NK-92 treated with Interleukin-12 subunit alpha and Interleukin-12 subunit beta, amount 100 ng/mL, for 24 hours (cell line): ENCODE data around the gene KIF27.
"Not testable (repeated sequence)": the region's sequence is repeated elsewhere in the genome, so short reads cannot be mapped to it uniquely, and the experiment has no call there.

Experiments used
- DNase-seq: peaks from one replicate; lab custom pipeline; 2025; lab: John Stamatoyannopoulos, UW

KIF27 gene, protein sequence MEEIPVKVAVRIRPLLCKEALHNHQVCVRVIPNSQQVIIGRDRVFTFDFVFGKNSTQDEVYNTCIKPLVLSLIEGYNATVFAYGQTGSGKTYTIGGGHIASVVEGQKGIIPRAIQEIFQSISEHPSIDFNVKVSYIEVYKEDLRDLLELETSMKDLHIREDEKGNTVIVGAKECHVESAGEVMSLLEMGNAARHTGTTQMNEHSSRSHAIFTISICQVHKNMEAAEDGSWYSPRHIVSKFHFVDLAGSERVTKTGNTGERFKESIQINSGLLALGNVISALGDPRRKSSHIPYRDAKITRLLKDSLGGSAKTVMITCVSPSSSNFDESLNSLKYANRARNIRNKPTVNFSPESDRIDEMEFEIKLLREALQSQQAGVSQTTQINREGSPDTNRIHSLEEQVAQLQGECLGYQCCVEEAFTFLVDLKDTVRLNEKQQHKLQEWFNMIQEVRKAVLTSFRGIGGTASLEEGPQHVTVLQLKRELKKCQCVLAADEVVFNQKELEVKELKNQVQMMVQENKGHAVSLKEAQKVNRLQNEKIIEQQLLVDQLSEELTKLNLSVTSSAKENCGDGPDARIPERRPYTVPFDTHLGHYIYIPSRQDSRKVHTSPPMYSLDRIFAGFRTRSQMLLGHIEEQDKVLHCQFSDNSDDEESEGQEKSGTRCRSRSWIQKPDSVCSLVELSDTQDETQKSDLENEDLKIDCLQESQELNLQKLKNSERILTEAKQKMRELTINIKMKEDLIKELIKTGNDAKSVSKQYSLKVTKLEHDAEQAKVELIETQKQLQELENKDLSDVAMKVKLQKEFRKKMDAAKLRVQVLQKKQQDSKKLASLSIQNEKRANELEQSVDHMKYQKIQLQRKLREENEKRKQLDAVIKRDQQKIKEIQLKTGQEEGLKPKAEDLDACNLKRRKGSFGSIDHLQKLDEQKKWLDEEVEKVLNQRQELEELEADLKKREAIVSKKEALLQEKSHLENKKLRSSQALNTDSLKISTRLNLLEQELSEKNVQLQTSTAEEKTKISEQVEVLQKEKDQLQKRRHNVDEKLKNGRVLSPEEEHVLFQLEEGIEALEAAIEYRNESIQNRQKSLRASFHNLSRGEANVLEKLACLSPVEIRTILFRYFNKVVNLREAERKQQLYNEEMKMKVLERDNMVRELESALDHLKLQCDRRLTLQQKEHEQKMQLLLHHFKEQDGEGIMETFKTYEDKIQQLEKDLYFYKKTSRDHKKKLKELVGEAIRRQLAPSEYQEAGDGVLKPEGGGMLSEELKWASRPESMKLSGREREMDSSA (N-terminal part only)

GRCh38 chr9:83920927-83921707, at the start of gene KIF27:
Gene KIF27, minus strand, starts transcription at chr9:83921432. Its CDS starts 5,841 bp downstream, at chr9:83915591.
- DNase-seq, result peak; percentile 92

GRCh38 chr9:83969602-83970001, 48.4 kb upstream of the KIF27 start:
- DNase-seq, result no peak

GRCh38 chr9:83967073-83967472, 45.8 kb upstream of the KIF27 start:
- no peak for DNase-seq

DNA sequence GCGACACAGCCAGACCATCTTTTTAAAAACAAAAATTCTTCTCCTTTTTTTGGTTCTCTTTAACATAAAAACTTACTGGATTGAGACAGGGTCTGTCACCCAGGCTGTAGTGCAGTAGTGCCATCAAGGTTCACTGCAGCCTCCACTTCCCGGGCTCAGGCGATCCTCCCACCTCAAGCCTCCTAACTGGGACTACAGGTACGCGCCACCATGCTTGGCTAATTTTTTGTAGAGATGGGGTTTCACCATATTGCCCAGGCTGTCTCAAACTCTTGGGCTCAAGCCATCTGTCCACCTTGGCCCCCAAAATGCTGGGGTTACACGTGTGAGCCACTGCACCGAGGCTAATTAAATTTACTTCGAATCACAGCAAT, 45.0 kb upstream of the KIF27 start:
- no peak for DNase-seq

DNA sequence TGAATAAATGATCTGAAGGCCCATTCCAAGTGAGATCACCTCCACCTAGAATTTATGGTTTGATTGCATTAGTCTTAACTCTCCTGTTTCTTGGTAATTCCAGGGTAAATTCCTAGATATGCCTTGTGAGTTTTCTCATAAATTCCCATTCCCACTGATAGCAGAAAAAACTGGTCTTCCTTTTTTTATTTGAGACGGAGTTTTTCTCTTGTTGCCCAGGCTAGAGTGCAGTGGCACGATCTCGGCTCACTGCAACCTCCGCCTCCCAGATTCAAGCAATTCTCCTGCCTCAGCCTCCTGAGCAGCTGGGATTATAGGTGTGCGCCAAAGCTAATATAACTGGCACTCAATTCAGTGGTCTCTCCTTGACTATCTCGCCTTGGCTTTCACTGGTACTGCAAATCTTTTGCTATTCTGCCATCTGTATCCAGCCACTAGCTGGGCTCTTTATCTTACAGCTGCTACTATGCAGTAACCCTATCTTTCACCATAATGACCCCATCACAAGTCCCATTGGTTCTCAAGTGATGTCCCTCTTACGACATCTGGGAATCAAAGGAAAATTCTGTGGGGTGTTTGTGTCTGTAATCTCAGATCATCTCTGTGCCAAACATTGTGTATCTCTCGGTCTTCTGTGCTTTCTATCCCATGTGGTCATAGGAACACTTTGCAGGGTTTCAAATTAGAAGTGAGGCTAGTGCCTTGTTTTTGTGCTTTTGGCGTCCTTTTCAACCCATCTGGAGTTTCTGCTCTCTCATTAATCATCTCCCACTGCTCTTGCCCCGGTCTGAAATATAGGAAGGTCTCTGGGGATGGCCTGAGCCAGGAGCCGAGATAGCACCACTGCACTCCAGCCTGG, 44.3 kb upstream of the KIF27 start:
- no peak for DNase-seq

- no peak for DNase-seq
These were observed 43.7 kb upstream of the KIF27 start for GRCh38 chr9:83964973-83965349.

- no peak for DNase-seq
These were observed 40.9 kb upstream of the KIF27 start for GRCh38 chr9:83962165-83962564.

- DNase-seq, result no peak
These were observed 39.8 kb upstream of the KIF27 start for GRCh38 chr9:83960991-83961390.

GRCh38 chr9:83959061-83959460, 37.8 kb upstream of the KIF27 start:
- DNase-seq, result no peak

GRCh38 chr9:83957248-83957513, 35.9 kb upstream of the KIF27 start:
- DNase-seq, result no peak

- DNase-seq, result peak; percentile 62
These were observed 35.4 kb upstream of the KIF27 start for GRCh38 chr9:83956436-83957247.

GRCh38 chr9:83956086-83956435, 34.8 kb upstream of the KIF27 start:
- DNase-seq, result peak; percentile 46

- DNase-seq, result not testable (repeated sequence)
These were observed 26.9 kb upstream of the KIF27 start for GRCh38 chr9:83948096-83948495.

- DNase-seq, result no peak
These were observed 19.5 kb upstream of the KIF27 start for GRCh38 chr9:83940590-83941303.

DNA sequence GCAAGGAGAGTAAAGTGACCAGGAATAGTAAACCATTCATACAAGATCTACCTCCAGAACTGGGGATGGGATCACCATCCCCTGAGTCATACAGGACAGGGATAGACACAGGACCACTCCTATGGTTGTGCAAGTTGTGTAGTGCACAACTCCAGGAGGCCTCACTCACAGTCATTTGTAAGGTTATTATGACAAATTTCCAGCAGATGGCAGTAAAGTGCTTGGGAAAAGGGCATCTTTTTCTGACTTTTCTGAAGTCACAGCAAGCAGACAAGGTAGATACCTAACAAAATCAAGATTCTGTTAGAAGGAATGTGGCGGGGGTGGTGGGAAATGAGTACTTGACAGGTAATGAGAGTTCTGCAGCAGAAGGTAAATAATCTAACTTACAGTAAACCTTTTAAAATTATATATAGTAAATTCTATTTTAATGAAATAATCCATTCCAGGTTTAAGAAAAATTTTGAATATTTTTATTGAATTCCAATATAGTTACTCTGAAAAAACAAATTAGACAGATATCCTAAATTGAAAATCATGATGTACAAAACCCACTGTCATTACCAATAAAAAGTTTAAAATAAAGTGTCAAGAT, 16.7 kb upstream of the KIF27 start:
- no peak for DNase-seq

DNA sequence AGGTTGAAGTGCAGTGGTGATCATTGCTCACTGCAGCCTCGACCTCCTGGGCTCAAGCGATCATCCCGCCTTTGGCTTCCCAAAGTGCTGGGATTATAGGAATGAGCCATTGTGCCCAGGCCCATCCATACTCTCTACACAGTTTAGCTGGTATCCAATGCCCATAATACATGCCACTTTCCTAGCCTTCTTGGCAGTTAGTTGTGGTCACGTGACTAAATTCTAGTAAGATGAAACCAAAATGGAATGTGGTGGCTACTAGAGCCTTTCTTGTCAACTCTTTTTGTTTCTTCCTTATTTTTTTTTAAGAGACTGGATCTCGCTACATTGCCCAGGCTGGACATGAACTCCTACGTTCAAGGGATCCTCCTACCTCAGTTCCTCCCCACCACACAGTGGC, 15.3 kb upstream of the KIF27 start:
- no peak for DNase-seq

DNA sequence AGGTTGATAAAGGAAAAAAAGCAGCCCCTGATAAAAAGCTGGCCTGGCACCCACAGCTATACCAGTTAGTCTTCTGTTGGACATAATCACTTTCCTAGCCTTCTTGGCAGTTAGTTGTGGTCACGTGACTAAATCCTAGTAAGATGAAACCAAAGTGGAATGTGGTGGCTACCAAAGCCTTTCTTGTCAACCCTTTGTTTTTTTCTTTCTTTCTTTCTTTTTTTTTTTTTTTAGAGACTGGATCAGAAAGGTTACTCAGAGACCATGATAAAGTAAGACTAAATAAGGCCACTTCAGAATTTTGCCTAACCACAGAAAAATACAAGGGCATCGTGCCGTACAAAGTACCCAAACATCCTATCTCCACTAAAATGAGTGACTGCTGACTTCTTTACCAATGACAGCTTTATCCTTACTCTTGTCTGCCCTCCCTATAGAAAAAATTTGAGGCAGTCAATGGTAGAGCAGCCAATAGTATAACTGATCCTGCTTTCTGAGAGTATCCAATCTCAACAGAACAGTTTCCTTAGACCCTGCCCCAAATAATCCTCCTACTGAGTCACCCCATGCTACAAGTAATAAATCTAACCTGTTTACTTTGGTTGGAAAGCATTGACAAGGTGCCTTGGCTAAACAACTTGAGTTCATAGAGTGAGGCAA, 14.2 kb upstream of the KIF27 start:
- DNase-seq, result no peak

DNA sequence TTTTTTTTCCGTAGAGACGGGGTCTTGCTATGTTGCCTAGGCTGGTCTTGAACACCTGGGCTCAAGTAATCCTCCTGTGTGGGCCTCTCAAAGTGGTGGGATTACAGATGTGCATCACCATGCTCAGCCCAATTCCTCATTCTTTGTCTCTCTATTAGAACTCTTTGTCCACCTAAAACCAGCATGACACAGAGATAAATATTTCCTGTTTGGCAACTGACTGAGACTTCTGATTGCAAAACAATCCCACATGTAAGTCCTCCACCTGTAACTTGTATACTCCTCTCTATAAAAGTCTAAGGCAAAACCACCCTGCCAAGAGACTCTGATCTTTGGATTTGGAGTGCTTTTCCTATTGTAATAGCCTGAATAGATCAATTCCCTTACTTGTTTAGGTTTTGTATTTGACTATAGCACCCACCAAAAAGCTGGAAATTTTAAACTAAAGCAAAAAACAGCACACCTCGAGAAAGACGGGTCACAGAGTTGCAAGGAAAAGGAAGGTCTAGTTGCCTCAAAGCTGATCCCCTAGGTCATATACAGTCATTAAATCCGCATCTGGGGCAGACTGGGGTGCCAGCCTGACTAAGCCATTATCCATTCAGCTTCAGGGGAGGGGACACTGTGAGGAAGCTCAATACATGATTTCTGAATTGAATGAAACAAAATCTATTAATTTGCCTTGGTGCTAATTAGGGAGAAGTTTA, 13.5 kb upstream of the KIF27 start:
- DNase-seq, result no peak
